Activated CD4-positive, CD25-positive, alpha-beta regulatory T cell treated with anti-CD3 and anti-CD28 coated beads, Interleukin-2, amount 50 U/mL, for 24 hours (primary cell): ENCODE data around the gene MED13L.

Experiments used
- ATAC-seq, 2 donors: fragments of 150-1000 bp; cut with Tn5 transposase; one replicate each; pipeline ENCODE4 v1.10.0; 2021; ENCODE audit warnings: mild to moderate bottlenecking in 1 of 2, moderate library complexity in 1 of 2

The MED13L gene

GRCh38 chr12:116177017-116177416 is 100.5 kb downstream of the MED13L start:
- no peak for ATAC-seq

- no peak for ATAC-seq
Measured at GRCh38 chr12:116174904-116175303, 102.6 kb downstream of the MED13L start.

- ATAC-seq = no peak
Measured at GRCh38 chr12:116174006-116174405, 103.5 kb downstream of the MED13L start.

GRCh38 chr12:116172224-116172849 is 105.2 kb downstream of the MED13L start:
- peak; percentile 100 for ATAC-seq

GRCh38 chr12:116171549-116171948 is 105.9 kb downstream of the MED13L start:
- ATAC-seq = no peak

GRCh38 chr12:116169071-116169470 is 108.4 kb downstream of the MED13L start:
- no peak for ATAC-seq

GRCh38 chr12:116166306-116166705 is 111.2 kb downstream of the MED13L start:
- no peak for ATAC-seq

- peak; percentile 93 to 94 for ATAC-seq
Measured at GRCh38 chr12:116165036-116165425, 112.5 kb downstream of the MED13L start.

- peak in 1 of 2 donors; percentile 15 for ATAC-seq
Measured at GRCh38 chr12:116164250-116165035, 113.0 kb downstream of the MED13L start.

- ATAC-seq = no peak
Measured at GRCh38 chr12:116162071-116162470, 115.4 kb downstream of the MED13L start.

- ATAC-seq = no peak
Measured at GRCh38 chr12:116161588-116161987, 115.9 kb downstream of the MED13L start.

GRCh38 chr12:116160883-116161458 is 116.5 kb downstream of the MED13L start:
- no peak for ATAC-seq

- no peak for ATAC-seq
Measured at GRCh38 chr12:116160231-116160630, 117.3 kb downstream of the MED13L start.

GRCh38 chr12:116159593-116160200 is 117.8 kb downstream of the MED13L start:
- no peak for ATAC-seq

GRCh38 chr12:116159175-116159574 is 118.3 kb downstream of the MED13L start:
- ATAC-seq = no peak

GRCh38 chr12:116157845-116158267 is 119.6 kb downstream of the MED13L start:
- ATAC-seq = no peak

- ATAC-seq = no peak
Measured at GRCh38 chr12:116156614-116157013, 120.9 kb downstream of the MED13L start.

GRCh38 chr12:116155383-116155782 is 122.1 kb downstream of the MED13L start:
- no peak for ATAC-seq

- ATAC-seq = no peak
Measured at GRCh38 chr12:116153983-116154382, 123.5 kb downstream of the MED13L start.

- peak in 1 of 2 donors; percentile 24 for ATAC-seq
Measured at GRCh38 chr12:116153113-116153512, 124.4 kb downstream of the MED13L start.

GRCh38 chr12:116152268-116152667 is 125.2 kb downstream of the MED13L start:
- ATAC-seq = no peak

- ATAC-seq = no peak
Measured at GRCh38 chr12:116150452-116150851, 127.0 kb downstream of the MED13L start.

- no peak for ATAC-seq
Measured at GRCh38 chr12:116150001-116150400, 127.5 kb downstream of the MED13L start.
